OCI-LY3 (cell line): Measurements from ENCODE around the gene FXYD5.

Experiments
- EZH2phosphoT487 ChIP-seq: fragments of 200-600 bp; shearing (Covaris generic); IDR thresholded peaks from 2 replicates; pipeline ENCODE4 v1.6.1; 2018; ENCODE audit warnings: antibody characterized with exemption, mixed run types, low read depth
- TF ChIP-seq, protein P1 (sequence below): fragments of 200-600, 300-600 bp; sonication (generic); IDR thresholded peaks from 2 replicates; pipeline ENCODE4 v1.5.1; 2014; ENCODE audit warnings: antibody characterized with exemption, low read length, low read depth

DNA sequence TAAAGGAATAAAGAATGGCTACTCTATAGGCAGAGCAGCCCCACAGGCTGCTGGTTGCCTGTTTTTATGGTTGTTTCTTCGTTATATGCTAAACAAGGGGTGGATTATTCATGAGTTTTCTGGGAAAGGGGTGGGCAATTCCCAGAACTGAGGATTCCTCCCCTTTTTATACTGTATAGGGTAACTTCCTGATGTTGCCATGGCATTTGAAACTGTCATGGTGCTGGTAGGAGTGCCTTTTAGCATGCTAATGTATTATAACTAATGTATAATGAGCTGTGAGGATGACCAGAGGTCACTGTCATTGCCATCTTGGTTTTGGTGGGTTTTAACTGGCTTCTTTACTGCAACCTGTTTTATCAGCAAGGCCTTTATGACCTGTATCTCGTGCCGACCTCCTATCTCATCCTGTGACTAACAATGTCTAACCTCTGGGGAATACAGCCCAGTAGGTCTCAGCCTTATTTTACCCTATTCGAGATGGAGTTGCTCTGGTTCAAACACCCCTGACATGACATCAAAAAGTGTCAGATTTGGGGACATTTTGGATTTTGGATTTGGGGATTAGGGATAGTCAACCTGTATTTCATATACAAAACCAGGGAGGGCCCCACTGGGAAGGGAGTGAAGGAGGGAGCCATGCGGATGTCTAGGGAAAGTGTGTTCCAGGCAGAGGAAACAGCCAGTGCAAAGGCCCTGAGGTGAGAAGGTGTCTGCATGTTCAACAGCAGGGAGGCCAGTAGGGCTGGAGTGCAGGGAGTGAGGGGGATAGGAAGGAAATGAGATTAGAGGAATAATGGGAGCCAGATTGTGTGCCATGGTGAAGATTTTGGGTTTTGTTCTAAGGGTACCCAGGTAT lies 10.9 kb downstream of the FXYD5 start:
- TF ChIP-seq, protein P1, sequence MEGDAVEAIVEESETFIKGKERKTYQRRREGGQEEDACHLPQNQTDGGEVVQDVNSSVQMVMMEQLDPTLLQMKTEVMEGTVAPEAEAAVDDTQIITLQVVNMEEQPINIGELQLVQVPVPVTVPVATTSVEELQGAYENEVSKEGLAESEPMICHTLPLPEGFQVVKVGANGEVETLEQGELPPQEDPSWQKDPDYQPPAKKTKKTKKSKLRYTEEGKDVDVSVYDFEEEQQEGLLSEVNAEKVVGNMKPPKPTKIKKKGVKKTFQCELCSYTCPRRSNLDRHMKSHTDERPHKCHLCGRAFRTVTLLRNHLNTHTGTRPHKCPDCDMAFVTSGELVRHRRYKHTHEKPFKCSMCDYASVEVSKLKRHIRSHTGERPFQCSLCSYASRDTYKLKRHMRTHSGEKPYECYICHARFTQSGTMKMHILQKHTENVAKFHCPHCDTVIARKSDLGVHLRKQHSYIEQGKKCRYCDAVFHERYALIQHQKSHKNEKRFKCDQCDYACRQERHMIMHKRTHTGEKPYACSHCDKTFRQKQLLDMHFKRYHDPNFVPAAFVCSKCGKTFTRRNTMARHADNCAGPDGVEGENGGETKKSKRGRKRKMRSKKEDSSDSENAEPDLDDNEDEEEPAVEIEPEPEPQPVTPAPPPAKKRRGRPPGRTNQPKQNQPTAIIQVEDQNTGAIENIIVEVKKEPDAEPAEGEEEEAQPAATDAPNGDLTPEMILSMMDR: no peak
- no peak for TF ChIP-seq EZH2phosphoT487
